Heart left ventricle (tissue), 16 donors: ENCODE measurements around the gene ACP7. TPM values are rescaled to one million over a fixed set of nuclear protein-coding genes. Genes with fewer than 3 reads are reported as not detected.
A peak's percentile ranks its signal among the peaks of the same experiment; 100 is the strongest.

Source experiments
- ATAC-seq, 4 donors: fragments of 200-7000 bp; cut with Tn5 transposase; one replicate each; pipeline ENCODE4 v1.9.1; 2020 to 2022; ENCODE audit warnings: moderate library complexity in 4 of 4, mild to moderate bottlenecking in 3 of 4, moderate number of reproducible peaks in 1 of 4
- DNase-seq, 5 donors: peaks; one replicate each; pipeline ENCODE4 v3.0.0-alpha.2; 2020
- H3K27ac ChIP-seq, 12 donors: fragments of 200-600 bp; sonication (generic) in 4 of 12; one replicate each; pipeline versions ENCODE4 v1.5.0 to v1.8.0; 2016 to 2022; ENCODE audit warnings: mild to moderate bottlenecking in 2 of 12
- H3K27me3 ChIP-seq, 9 donors: fragments of 200-600 bp; sonication (generic) in 2 of 9; one replicate each; pipeline versions ENCODE4 v1.5.1 to v1.8.0; 2016 to 2022; ENCODE audit warnings: mild to moderate bottlenecking in 3 of 9
- H3K36me3 ChIP-seq, 9 donors: fragments of 200-600 bp; sonication (generic) in 2 of 9; one replicate each; pipeline versions ENCODE4 v1.5.0 to v1.8.0; 2018 to 2022; ENCODE audit warnings: mild to moderate bottlenecking in 2 of 9
- H3K4me1 ChIP-seq, 12 donors: fragments of 200-600 bp; sonication (generic) in 4 of 12; one replicate each; pipeline versions ENCODE4 v1.5.0 to v1.8.0; 2016 to 2022; ENCODE audit warnings: mild to moderate bottlenecking in 3 of 12
- H3K4me3 ChIP-seq, 12 donors: fragments of 200-600 bp; sonication (generic) in 4 of 12; one replicate each; pipeline versions ENCODE4 v1.5.0 to v1.8.0; 2017 to 2022; ENCODE audit warnings: mild to moderate bottlenecking in 9 of 12, moderate library complexity in 4 of 12
- H3K9me3 ChIP-seq, 12 donors: fragments of 200-600 bp; sonication (generic) in 4 of 12; one replicate each; pipeline versions ENCODE4 v1.5.0 to v1.8.0; 2016 to 2022; ENCODE audit warnings: mild to moderate bottlenecking in 1 of 12
- CTCF ChIP-seq, 12 donors: fragments of 200-600 bp; sonication (generic) in 4 of 12; IDR thresholded peaks; one replicate each; pipeline versions ENCODE4 v1.5.0 to v1.8.0; 2018 to 2022; ENCODE audit warnings: antibody characterized with exemption in 12 of 12, mild to moderate bottlenecking in 5 of 12
- POLR2A ChIP-seq, 2 donors: fragments of 450-650 bp; IDR thresholded peaks; one replicate each; pipeline ENCODE4 v1.6.1; 2017; ENCODE audit warnings: antibody characterized with exemption in 2 of 2, mild to moderate bottlenecking in 2 of 2, moderate library complexity in 2 of 2
- WGBS, 4 donors: extraction: QIAGEN DNeasy Blood & Tissue Kit in 2 of 4; methylation state at CpG; one replicate each; pipeline versions ENCODE4 v1.1.5 to v1.1.7; 2013 to 2018; 5-methylcytosine and 5-hydroxymethylcytosine counted together
- intact Hi-C, 10 donors: fragments of 100-400 bp; cut with DNase I; formaldehyde crosslinking; loops; one replicate each; pipeline versions ENCODE4 v1.11.1 to v1.14.2; 2022
- polyA plus RNA-seq, 2 donors: library from polyadenylated mRNA; stranded (reverse); fragments of 200-250 nt; gene quantifications; one replicate each; pipeline ENCODE4 v1.2.3, GENCODE V29; 2013
- total RNA-seq, 9 donors: library from RNA; depleted of rRNA in 2 of 9; stranded (reverse); fragments of >200 nt in 2 of 9; fragmentation: NEBNext Ultra II Directional in 3 of 9; extraction: Animal tissue kit (Norgen Biotek cat#: 25700) in 3 of 9; gene quantifications; one replicate each; pipeline versions ENCODE4 v1.1.0 to v1.2.4, GENCODE V29; 2016 to 2023
- donor health status: ischemic (EF 13 %, LVEDD 7.1; RV severe dilation, severe dysfunction).
- donor health status: healthy with polysubstance abuse.
- donor health status: DM: no; HTN: yes; CAD: no.
- donor health status: DM: no; HTN: no; CAD: no.
- donor health status: ischemic (EF 25% LVEDD 6.9; RV normal size, moderate dysfunction).
- donor health status: ischemic (EF 25% LVEDD 5.7; RV mildly dilated, moderate dysfunction).
- donor health status: healthy.
- donor health status: DM: yes; HTN: yes; CAD: no.
- donor health status: ischemic (EF 35%, LVEDD 5.7; RV mildly dilated, moderate dysfunction).
- donor health status: nonischemic (EF 11% LVEDD 7.7; RV severe dilation, severe dysfunction).
- donor health status: DM: yes; HTN: yes; CAD: no.
- donor health status: PGD.
- donor health status: ischemic (EF 29% LVEDD 5.4; RV normal size, mild dysfunction).
- donor health status: nonischemic (EF 23%, LVEDD 6.1; RV moderate dilation, normal function).

The ACP7 gene
- total and polyA plus RNA-seq, 11 donors: not detected

- TF ChIP-seq CTCF (IDR thresholded peaks at IDR 0.05) (no peak), POLR2A (IDR thresholded peaks at IDR 0.05) (no peak)
- peaks cover 14 to 95% (median 66%) of the 10 kb centered on the region in 9 donors for H3K27me3 ChIP-seq
- H3K36me3 ChIP-seq: no peaks in the 10 kb centered on the region
- H3K4me3 ChIP-seq: no peak overlapping the region
- no peaks in the 10 kb centered on the region for H3K9me3 ChIP-seq
- intact Hi-C loops: no loop called here
- ATAC-seq (no peak), DNase-seq (no peak)
- no peak overlapping the region for H3K27ac ChIP-seq
- WGBS, 4 donors: 86 to 95% (median 91%) methylated on average over 7 of the region's 7 CpGs
- peaks cover 0 to 15% (median 2%) of the 10 kb centered on the region in 12 donors for H3K4me1 ChIP-seq
Observed at GRCh38 chr19:39082167-39082566, 2.0 kb upstream of the ACP7 start.

- Histone ChIP-seq H3K36me3 (no peaks in the 10 kb centered on the region), H3K27me3 (peaks cover 15 to 95% (median 66%) of the 10 kb centered on the region in 9 donors), H3K4me3 (no peak overlapping the region), H3K27ac (no peak overlapping the region), H3K4me1 (peaks cover 0 to 15% (median 2%) of the 10 kb centered on the region in 12 donors), H3K9me3 (no peaks in the 10 kb centered on the region)
- intact Hi-C loops: no loop called here
- 24 to 28% (median 26%) methylated on average over 15 of the region's 15 CpGs for WGBS, 4 donors
- ATAC-seq: no peak
- TF ChIP-seq CTCF (IDR thresholded peaks at IDR 0.05) (no peak), POLR2A (IDR thresholded peaks at IDR 0.05) (no peak)
- no peak for DNase-seq
Observed at GRCh38 chr19:39082745-39083598, 1.2 kb upstream of the ACP7 start.

GRCh38 chr19:39083599-39083982 is 577 bp upstream of the ACP7 start:
- H3K9me3 ChIP-seq: no peaks in the 10 kb centered on the region
- H3K4me1 ChIP-seq: peaks cover 0 to 15% (median 2%) of the 10 kb centered on the region in 12 donors
- no peak for DNase-seq
- H3K27ac ChIP-seq: no peak overlapping the region
- TF ChIP-seq POLR2A (IDR thresholded peaks at IDR 0.05) (no peak), CTCF (IDR thresholded peaks at IDR 0.05) (no peak)
- WGBS, 4 donors: 3 to 5% (median 4%) methylated on average over 13 to 14 of the region's 14 CpGs
- intact Hi-C loops: no loop called here
- no peak for ATAC-seq
- H3K27me3 ChIP-seq: peaks cover 15 to 95% (median 67%) of the 10 kb centered on the region in 9 donors
- H3K4me3 ChIP-seq: peak overlapping the region in 2 of 12 donors; percentile 6 to 36
- no peaks in the 10 kb centered on the region for H3K36me3 ChIP-seq

GRCh38 chr19:39084732-39085080 is 538 bp downstream of the ACP7 start:
- Histone ChIP-seq H3K27me3 (peaks cover 15 to 96% (median 64%) of the 10 kb centered on the region in 9 donors), H3K4me3 (no peak overlapping the region), H3K9me3 (no peaks in the 10 kb centered on the region), H3K27ac (no peak overlapping the region), H3K4me1 (peaks cover 0 to 15% (median 2%) of the 10 kb centered on the region in 12 donors), H3K36me3 (no peaks in the 10 kb centered on the region)
- TF ChIP-seq CTCF (IDR thresholded peaks at IDR 0.05) (no peak), POLR2A (IDR thresholded peaks at IDR 0.05) (no peak)
- intact Hi-C loops: no loop called here
- ATAC-seq (no peak), DNase-seq (no peak)
- 42 to 53% (median 45%) methylated on average over 7 of the region's 7 CpGs for WGBS, 4 donors
